ENCODE measurements around the gene CPT1B.
"Not testable (repeated sequence)": the region's sequence is repeated elsewhere in the genome, so short reads cannot be mapped to it uniquely, and the experiment has no call there.

CPT1B gene

DNA sequence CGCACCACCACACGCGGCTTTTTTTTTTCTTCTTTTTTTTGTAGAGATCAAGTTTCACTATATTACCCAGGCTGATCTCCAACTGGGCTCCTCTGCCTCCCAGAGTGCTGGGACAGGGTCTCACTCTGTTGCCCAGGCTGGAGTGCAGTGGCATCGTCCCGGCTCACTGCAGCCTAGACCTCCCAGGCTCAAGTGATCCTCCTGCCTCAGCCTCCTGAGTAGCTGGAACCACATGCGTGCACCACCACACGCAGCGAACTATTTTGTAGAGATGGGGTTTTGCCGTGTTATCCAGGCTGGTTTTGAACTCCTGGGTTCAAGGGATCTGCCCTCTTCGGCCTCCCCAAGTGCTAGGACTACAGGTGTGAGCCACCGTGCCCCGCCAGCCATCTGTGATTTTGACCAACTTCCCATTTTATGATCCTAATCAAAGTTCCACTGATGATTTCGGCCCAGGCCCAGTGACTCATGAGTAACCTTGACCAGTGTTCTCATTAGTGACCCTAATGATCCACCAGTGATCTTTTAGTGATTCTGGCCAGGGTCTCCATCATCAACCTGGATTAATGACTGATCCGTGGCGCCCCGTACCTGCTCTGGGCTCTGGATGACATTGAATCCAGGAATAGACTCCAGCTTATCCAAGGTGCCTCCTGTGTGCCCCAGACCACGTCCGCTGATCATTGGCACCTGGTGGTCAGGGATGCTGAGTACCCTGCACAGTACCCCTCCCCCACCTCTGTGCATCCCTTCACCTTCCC lies 50.1 kb downstream of the CPT1B start:
- DNase-seq (ENCODE audit: low spot score): no peak

DNA sequence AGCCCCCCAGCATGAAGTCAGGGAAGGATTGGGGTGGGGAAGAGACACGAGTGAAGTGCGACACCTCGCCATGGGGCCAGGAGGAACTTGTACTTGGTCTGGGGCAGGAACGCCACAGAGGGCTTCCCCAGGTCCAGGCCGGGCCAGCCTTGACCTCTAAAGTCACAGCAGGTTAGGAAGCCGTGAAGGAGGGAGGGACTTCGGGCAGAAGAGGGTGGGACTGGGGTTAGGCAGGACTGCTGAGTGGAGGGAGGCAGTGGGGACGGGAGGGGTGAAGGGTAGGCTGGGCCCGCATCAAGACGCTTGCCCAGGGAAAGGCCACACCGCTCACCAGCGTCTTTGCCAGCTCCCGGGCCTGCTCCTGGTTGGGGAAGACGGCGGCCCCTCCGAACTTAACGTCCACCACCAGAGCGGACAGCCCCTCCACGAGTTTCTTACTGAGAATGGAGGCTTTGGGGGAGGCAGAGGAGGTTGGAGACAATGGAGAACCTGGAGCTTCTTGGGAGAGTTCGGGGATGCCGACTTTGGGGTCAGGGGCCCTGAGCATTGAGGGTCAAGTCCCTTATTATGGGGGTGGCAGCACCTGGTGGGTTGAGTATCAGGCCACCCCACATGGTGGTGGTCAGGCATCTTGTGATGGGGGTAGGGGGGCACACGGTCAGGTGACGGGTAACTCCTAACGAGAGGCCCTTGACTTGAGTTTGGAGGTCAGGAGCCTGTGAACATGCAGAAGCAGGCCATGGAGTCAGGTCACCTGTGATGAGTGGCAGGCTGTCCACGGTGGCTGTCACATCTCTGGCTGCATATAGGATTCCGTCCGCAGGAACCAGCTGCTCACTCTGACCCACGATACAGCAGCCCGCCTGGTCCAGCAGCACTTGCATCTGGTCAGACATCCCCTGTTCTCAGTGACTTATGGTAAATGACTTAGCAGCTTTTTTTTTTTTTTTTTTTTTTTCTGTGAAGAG lies 51.1 kb downstream of the CPT1B start:
- DNase-seq (ENCODE audit: low spot score): no peak

DNA sequence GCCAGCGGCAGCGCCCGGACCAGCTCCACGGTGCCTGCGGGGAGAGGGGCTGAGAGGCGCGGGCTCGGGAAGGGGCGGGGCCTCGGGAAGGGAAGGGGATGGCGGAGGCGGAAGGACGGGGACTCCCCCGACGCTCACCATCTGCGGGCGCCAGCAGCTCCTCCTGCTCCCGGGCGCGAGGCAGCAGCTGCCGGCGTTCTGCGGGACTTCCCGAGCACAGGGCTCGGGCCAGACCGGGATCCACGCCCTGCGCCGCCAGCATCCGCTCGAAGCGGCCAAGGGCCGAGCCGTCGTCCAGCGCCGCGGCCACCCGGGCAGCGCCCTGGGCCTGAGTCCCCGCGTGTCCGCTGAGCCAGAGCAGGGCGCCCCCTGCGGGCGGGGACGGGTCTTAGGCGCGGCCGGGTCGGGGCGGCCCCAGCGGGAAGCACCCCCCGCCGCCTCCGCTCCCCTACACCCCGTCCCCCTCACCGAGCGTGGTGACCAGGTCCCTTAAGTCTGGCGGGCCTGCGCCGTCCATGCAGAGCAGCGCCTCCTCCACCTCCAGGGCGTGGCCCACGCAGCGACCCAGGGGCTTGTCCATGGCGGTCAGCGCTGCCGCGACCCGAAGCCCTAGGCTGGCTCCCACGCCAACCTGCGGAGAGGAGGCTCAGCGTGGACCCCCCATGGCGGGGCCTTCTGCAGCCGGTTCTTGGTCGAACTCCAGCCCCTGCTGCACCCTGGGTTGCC lies 52.0 kb downstream of the CPT1B start:
- DNase-seq (ENCODE audit: low spot score): no peak

DNA sequence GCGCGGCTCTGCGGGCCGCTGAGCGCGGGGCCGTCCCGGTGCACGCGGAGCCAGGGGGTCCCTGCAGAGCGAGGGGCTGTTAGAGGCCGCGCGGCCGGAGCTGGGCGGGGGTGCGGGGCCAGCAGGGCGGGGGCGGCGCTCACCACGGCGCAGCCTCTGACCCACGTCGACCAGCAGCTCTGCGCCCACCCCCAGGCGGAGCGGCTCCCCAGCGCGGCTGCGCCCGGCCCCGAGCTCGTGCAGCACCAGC lies 52.4 kb downstream of the CPT1B start:
- peak; percentile 71 for DNase-seq (ENCODE audit: low spot score)

DNA sequence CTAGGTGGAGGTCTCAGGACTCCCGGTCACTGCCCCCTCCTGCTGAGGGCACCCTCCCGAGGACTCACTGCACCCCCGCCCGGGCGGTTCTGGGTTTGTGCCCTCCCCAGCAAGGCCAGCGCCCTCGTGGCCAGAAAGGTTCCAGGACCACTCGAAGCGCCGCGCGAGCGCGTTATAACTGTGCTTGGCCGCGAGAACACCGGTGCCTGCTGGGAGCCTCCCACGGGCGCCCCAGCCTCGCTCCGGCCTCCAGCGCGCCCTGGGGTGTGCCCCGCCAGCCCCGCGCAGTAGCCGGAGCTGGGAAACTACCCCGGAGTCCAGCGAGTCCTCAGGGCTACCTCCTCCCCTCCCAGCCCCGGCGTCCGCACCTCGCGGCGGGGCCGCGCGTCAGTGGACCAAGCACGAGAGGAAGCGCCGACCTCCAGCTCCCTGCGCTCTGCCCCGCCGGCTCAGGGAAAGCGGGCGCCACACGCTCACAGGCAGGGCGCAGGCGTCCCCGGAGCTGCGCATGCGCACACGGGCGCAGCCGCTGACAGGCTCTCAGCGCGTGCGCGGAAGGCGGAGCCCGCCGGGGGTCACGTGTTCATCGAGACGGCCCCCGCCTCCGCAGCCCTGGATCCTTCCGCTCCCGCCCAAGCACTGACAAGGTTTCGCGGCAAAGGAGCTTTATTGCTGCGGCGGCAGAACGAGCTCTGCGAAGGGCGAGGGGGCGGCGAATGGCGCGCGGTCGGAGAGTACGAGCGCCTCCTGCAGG lies 52.9 kb downstream of the CPT1B start, which contains the start of gene SCO2:
SCO2 (minus strand) TSS at position 495 of the 754 bp plus-strand sequence. CDS start 1,187 bp downstream, outside the sequence.
- DNase-seq (ENCODE audit: low spot score): peak; percentile 94

DNA sequence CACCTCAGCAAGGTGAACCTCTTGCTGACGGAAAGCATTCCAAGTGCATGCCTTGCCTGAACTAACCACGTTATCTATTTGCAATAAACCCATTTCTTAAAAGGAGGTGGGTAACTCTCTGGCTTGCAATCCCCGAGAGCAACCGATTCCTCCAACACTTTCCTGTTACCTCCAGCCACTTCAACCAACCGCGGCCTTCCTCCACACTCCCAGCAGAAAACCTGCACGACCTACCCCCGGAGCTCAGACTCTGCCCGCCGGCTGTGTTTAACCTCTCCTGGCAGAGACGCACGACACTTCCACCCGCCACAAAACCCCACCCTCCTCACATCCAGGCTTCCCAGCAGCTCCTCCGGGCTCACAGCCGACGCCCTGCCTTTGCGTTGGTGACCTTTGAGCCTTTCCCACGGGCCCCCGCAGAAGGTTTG lies 53.5 kb downstream of the CPT1B start:
- no peak for DNase-seq (ENCODE audit: low spot score)

DNA sequence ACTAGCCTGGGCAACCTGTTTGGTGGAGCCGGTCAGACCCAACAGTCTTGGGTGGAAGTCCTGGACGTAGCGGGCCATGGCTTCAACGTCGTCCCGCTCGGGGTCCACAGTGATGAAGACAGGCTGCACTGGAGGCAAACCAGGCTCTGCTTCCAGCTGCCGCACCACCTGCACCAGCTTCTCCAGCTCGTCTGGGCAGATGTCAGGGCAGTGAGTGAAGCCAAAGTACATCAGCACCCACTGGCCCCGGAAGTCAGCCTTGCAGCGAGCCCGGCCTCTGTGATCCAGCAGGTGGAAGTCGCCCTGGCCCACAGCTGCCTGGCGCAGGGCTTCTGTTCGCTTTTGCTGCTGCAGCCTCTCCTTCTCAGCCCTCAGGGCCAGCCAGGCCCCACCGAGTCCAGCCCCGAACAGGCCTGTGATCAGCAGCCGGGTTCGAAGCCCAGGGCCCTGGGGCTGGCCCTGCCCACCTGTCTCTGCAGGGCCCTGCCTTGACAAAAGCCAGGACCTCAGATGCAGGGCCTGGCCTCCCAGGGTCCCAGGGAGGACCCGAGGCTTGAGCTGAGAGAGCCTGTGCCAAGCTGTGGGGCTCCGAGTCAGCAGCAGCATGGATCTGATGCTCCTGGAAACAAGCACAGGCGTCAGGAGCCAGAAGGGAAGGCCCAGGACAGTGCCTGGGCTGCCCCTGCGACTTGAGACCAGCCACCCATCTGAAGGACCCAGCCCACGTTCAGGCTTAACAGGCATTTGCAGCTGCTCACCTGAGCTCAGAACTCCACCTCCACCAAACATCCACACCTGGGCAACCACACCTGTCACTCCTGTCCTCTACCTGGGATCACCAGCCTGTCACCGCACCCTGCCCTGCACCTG lies 54.2 kb downstream of the CPT1B start:
- DNase-seq (ENCODE audit: low spot score): no peak

DNA sequence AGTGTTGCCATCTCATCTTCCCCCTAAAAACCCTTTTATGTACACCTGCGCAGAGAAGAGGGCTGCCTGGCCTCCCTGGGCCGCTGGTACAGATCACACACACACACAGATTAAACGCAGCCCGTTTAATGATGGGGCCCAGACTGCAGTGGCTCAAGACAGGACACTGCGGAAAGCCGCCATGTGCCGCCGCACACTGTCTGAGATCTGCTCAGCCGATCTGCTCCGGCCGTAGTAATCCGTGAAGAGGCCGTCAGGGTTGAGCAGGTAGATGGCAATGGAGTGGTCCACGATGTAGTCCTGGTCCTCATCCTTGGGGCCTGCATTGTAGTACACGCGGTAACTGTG lies 54.8 kb downstream of the CPT1B start:
- DNase-seq (ENCODE audit: low spot score): no peak

DNA sequence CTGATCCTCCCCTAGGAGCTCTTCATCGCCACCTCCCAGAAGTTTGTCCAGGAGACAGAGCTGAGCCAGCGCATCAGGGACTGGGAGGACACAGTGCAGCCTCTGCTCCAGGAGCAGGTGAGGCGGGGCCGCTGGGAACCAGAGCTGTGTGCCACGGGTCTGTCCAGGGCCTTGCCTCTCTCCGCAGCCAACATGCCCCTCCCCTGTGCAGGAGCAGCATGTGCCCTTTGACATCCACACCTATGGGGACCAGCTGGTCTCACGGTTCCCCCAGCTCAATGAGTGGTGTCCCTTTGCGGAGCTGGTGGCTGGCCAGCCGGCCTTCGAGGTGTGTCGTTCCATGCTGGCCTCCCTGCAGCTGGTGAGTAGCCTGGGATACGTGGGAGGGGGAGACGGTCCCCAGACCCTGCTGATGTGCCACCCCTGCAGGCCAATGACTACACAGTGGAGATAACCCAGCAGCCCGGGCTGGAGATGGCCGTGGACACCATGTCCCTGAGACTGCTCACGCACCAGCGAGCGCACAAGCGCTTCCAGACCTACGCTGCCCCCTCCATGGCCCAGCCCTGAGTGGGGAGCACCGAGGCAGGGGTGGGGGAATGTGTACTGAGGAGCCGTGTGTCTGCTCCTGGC lies 55.3 kb downstream of the CPT1B start:
- DNase-seq (ENCODE audit: low spot score): no peak

DNA sequence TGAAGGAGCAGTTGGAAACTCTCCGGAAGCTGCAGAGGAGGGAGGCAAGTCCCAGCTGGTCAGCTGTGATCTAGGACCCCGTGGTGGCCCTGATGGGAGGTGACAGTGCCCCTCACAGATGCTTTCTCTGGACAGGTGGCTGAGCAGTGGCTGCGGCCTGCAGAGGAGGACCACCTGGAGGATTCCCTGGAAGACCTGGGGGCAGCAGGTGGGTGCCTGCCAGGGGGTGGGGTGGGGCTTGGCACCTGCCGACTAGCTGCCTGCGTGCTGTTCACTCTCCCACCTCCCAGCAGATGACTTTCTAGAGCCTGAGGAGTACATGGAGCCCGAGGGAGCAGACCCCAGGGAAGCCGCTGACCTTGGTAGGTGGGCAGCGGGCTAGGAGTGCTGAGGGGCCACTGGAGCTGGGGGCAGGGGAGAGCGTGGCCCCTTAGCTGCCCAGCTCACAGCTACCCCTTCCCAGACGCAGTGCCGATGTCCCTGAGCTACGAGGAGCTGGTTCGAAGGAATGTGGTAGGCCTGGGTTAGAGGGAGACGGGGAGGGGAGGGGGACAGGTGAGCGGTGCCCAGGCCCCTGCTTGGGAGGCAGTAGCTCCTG lies 55.9 kb downstream of the CPT1B start:
- no peak for DNase-seq (ENCODE audit: low spot score)

DNA sequence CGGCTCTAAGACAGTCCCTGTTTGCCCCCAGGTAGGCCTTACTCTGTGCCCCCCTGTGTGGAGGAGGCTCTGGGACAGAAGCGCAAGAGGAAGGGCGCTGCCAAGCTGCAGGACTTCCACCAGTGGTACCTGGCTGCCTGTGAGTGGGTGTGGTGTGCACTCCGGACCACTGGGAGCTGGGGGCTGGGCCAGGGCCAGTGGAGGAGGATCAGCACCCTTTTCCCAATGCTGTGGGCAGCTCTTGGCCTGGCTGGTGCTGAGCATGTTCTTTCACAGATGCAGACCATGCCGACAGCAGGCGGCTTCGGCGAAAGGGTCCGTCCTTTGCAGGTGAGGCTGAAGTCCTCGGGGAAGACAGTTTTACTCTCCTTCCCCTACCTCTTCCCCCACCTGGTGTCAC lies 56.5 kb downstream of the CPT1B start:
- no peak for DNase-seq (ENCODE audit: low spot score)

DNA sequence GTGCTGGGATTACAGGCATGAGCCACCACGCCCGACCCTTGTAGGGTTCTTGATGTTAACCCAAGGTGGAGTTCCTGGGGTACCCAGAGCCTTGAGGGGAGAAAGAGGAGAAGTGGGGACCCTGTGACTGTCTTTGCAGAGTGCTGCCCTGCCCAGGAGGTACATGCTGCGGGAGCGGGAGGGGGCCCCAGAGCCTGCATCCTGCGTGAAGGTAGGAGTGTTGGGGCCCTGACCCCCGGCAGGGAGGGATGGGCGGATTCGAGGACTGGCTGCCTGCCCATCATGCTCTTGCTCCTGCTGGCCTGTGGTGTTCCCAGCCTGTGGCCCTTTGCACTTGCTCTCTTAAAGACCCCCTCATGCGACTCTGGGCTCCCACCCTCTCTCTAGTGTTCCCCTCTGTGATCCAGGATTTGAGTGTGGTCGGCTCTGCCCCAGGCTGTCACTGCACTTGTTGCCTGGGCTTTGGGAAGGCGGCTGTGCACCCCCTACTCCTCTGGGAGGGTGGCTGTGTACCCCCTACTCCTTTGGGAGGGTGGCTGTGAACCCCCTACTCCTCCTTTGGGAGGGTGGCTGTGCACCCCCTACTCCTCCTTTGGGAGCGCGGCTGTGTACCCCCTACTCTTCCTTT lies 57.3 kb downstream of the CPT1B start:
- DNase-seq (ENCODE audit: low spot score): no peak

DNA sequence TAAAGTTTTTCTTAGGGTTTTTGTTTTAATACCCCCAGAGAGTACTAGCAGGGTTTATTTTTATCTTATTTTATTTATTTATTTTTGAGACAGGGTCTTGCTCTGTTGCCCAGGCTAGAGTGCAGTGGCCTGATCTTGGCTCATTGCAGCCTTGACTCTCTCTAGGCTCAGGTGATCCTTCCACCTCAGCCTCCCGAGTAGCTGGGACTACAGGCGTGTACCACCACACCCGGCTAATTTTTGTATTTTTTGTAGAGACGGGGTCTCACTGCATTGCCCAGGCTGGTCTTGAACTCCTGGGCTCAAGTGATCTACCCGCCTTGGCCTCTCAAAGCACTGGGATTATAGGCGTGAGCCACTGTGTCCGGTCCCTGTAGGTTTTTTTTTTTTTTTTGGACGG lies 58.0 kb downstream of the CPT1B start:
- not testable (repeated sequence) for DNase-seq (ENCODE audit: low spot score)

DNA sequence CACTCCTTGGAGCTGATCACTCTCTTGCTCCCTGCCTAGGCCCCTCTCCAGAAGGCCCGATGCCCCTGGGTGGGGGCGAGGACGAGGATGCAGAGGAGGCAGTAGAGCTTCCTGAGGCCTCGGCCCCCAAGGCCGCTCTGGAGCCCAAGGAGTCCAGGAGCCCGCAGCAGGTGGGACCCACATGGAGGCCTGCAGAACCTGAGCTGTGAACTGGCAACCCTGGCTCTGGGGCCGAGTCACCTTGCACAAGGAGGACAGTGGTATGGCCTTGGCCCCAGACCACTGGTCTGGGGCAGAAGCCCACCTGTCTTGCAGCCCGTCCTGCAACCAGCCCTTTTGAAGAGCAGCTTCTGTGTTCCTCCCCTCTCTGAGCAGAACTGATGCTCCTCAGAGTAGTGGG lies 59.1 kb downstream of the CPT1B start:
- DNase-seq (ENCODE audit: low spot score): no peak

Data from putamen (tissue), 1 donor.